ENCODE results near the gene SNAPIN.

- TF ChIP-seq POLR2A (IDR thresholded peaks at IDR 0.05; ENCODE audit: low read depth) (no peak), CTCF (IDR thresholded peaks at IDR 0.05) (no peak), EP300 (IDR thresholded peaks at IDR 0.05) (no peak), POLR2AphosphoS5 (IDR thresholded peaks at IDR 0.05) (no peak)
Observed at GRCh38 chr1:153705484-153705883, 47.0 kb downstream of the SNAPIN start.
